Measurements from ENCODE around the gene FANCI. TPM values are rescaled to one million over a fixed set of nuclear protein-coding genes. Genes with fewer than 3 reads are reported as not detected.

Gene FANCI
- total RNA-seq, 1 experiment from 2014 or later = 163 TPM

- Histone ChIP-seq H3K27ac (ENCODE audit: low read depth, low read length, poor library complexity, severe bottlenecking) (no peak overlapping the region), H3K36me3 (ENCODE audit: insufficient read depth, low read length, poor library complexity, severe bottlenecking) (no peaks in the 10 kb centered on the region), H3K27me3 (replicated peaks; ENCODE audit: insufficient read depth, low read depth, low read length, poor library complexity) (no peaks in the 10 kb centered on the region), H3K4me3 (ENCODE audit: low read depth, low read length, poor library complexity, severe bottlenecking) (no peak overlapping the region), H3K4me1 (ENCODE audit: insufficient read depth, low read length, poor library complexity, severe bottlenecking) (no peaks in the 10 kb centered on the region), H3K9me3 (ENCODE audit: low read depth, low read length, poor library complexity, severe bottlenecking) (no peaks in the 10 kb centered on the region)
- BruUV-seq (replicated peaks) = no TSS peak
- POLR2A ChIA-PET (ENCODE audit: low non-redundant PET) = no interaction called here
- no peak for DNase-seq (ENCODE audit: low spot score)
- CTCF ChIA-PET = interaction anchor here (2.2 kb wide), 1 partner anchor 10 kb away, joined by 7 read pairs; no protein-coding TSS in a partner anchor
- intact Hi-C loops (cut with micrococcal nuclease; ENCODE audit: unreplicated experiment) = no loop called here
- TF ChIP-seq CTCF (conservative IDR thresholded peaks at IDR 0.05; ENCODE audit: low read depth, low read length) = no peak
- no peak for TF ChIP-seq EZH2 (IDR thresholded peaks at IDR 0.05; ENCODE audit: borderline replicate concordance, low read depth, low read length, poor library complexity, severe bottlenecking)
Measured at GRCh38 chr15:89217031-89217430, 26.7 kb upstream of the FANCI start.

GRCh38 chr15:89217686-89218376 is 25.9 kb upstream of the FANCI start:
- POLR2A ChIA-PET (ENCODE audit: low non-redundant PET) = no interaction called here
- Histone ChIP-seq H3K4me1 (ENCODE audit: insufficient read depth, low read length, poor library complexity, severe bottlenecking) (no peaks in the 10 kb centered on the region), H3K27me3 (replicated peaks; ENCODE audit: insufficient read depth, low read depth, low read length, poor library complexity) (no peaks in the 10 kb centered on the region), H3K27ac (ENCODE audit: low read depth, low read length, poor library complexity, severe bottlenecking) (no peak overlapping the region), H3K36me3 (ENCODE audit: insufficient read depth, low read length, poor library complexity, severe bottlenecking) (no peaks in the 10 kb centered on the region), H3K4me3 (ENCODE audit: low read depth, low read length, poor library complexity, severe bottlenecking) (no peak overlapping the region), H3K9me3 (ENCODE audit: low read depth, low read length, poor library complexity, severe bottlenecking) (no peaks in the 10 kb centered on the region)
- TF ChIP-seq EZH2 (IDR thresholded peaks at IDR 0.05; ENCODE audit: borderline replicate concordance, low read depth, low read length, poor library complexity, severe bottlenecking) (no peak), CTCF (conservative IDR thresholded peaks at IDR 0.05; ENCODE audit: low read depth, low read length) (no peak)
- no TSS peak for BruUV-seq (replicated peaks)
- CTCF ChIA-PET = interaction anchor here (2.2 kb wide), 1 partner anchor 11 kb away, joined by 7 read pairs; no protein-coding TSS in a partner anchor
- DNase-seq (ENCODE audit: low spot score) = no peak
- intact Hi-C loops (cut with micrococcal nuclease; ENCODE audit: unreplicated experiment) = no loop called here

- CTCF ChIA-PET = no interaction called here
- TF ChIP-seq CTCF (conservative IDR thresholded peaks at IDR 0.05; ENCODE audit: low read depth, low read length) (no peak), EZH2 (IDR thresholded peaks at IDR 0.05; ENCODE audit: borderline replicate concordance, low read depth, low read length, poor library complexity, severe bottlenecking) (no peak)
- POLR2A ChIA-PET (ENCODE audit: low non-redundant PET) = no interaction called here
- Histone ChIP-seq H3K27ac (ENCODE audit: low read depth, low read length, poor library complexity, severe bottlenecking) (no peak overlapping the region), H3K4me3 (ENCODE audit: low read depth, low read length, poor library complexity, severe bottlenecking) (no peak overlapping the region), H3K27me3 (replicated peaks; ENCODE audit: insufficient read depth, low read depth, low read length, poor library complexity) (no peaks in the 10 kb centered on the region), H3K36me3 (ENCODE audit: insufficient read depth, low read length, poor library complexity, severe bottlenecking) (no peaks in the 10 kb centered on the region), H3K4me1 (ENCODE audit: insufficient read depth, low read length, poor library complexity, severe bottlenecking) (no peaks in the 10 kb centered on the region), H3K9me3 (ENCODE audit: low read depth, low read length, poor library complexity, severe bottlenecking) (no peaks in the 10 kb centered on the region)
- DNase-seq (ENCODE audit: low spot score) = no peak
- no TSS peak for BruUV-seq (replicated peaks)
- intact Hi-C loops (cut with micrococcal nuclease; ENCODE audit: unreplicated experiment) = no loop called here
Measured at GRCh38 chr15:89218531-89218930, 25.2 kb upstream of the FANCI start.
